NCI-H82 treated with DMSO at 0.1 percent for 48 hours (cell line): Measurements from ENCODE around the gene NEK7.

Experiments used
- DNase-seq: peaks from one replicate; lab custom pipeline; 2025; ENCODE audit not compliant: unreplicated experiment; lab: John Stamatoyannopoulos, UW

NEK7 gene

GRCh38 chr1:198254521-198254920 is 97.7 kb downstream of the NEK7 start:
- DNase-seq = no peak

GRCh38 chr1:198254948-198255347 is 98.2 kb downstream of the NEK7 start:
- DNase-seq = no peak

GRCh38 chr1:198255784-198256183 is 99.0 kb downstream of the NEK7 start:
- no peak for DNase-seq

- DNase-seq = no peak
Measured at GRCh38 chr1:198258491-198258890, 101.7 kb downstream of the NEK7 start.

GRCh38 chr1:198259333-198260074 is 102.7 kb downstream of the NEK7 start:
- no peak for DNase-seq

GRCh38 chr1:198261886-198262285 is 105.1 kb downstream of the NEK7 start:
- no peak for DNase-seq

GRCh38 chr1:198263186-198263585 is 106.4 kb downstream of the NEK7 start:
- DNase-seq = no peak

GRCh38 chr1:198264282-198264681 is 107.5 kb downstream of the NEK7 start:
- no peak for DNase-seq

- DNase-seq = no peak
Measured at GRCh38 chr1:198265073-198265661, 108.4 kb downstream of the NEK7 start.

- no peak for DNase-seq
Measured at GRCh38 chr1:198267056-198267455, 110.3 kb downstream of the NEK7 start.

GRCh38 chr1:198267921-198268320 is 111.1 kb downstream of the NEK7 start:
- no peak for DNase-seq

GRCh38 chr1:198268784-198269645 is 112.2 kb downstream of the NEK7 start:
- DNase-seq = no peak

GRCh38 chr1:198269646-198269940 is 112.8 kb downstream of the NEK7 start:
- DNase-seq = no peak

- DNase-seq = no peak
Measured at GRCh38 chr1:198270273-198270828, 113.6 kb downstream of the NEK7 start.

- DNase-seq = no peak
Measured at GRCh38 chr1:198271467-198271866, 114.7 kb downstream of the NEK7 start.

- no peak for DNase-seq
Measured at GRCh38 chr1:198272492-198272891, 115.7 kb downstream of the NEK7 start.

- DNase-seq = no peak
Measured at GRCh38 chr1:198273748-198274295, 117.0 kb downstream of the NEK7 start.

- DNase-seq = no peak
Measured at GRCh38 chr1:198275597-198275996, 118.8 kb downstream of the NEK7 start.

- DNase-seq = no peak
Measured at GRCh38 chr1:198276241-198276640, 119.4 kb downstream of the NEK7 start.

- no peak for DNase-seq
Measured at GRCh38 chr1:198278943-198279342, 122.1 kb downstream of the NEK7 start.

GRCh38 chr1:198280080-198280479 is 123.3 kb downstream of the NEK7 start:
- DNase-seq = no peak
